Activated naive CD4-positive, alpha-beta T cell treated with anti-CD3 and anti-CD28 coated beads, Interleukin-2, amount 50 U/mL, for 72 hours (primary cell): ENCODE measurements around the gene NLRC5. TPM values are rescaled to one million over a fixed set of nuclear protein-coding genes. Genes with fewer than 3 reads are reported as not detected.
A peak's percentile ranks its signal among the peaks of the same experiment; 100 is the strongest.

Experiments
- ATAC-seq, 2 donors: fragments of 150-1000 bp; cut with Tn5 transposase; 2 replicates each; pipeline ENCODE4 v1.10.0; 2021; ENCODE audit warnings: mild to moderate bottlenecking in 2 of 2, moderate library complexity in 2 of 2
- DNase-seq, 2 donors: peaks; one replicate each; pipeline ENCODE4 v3.0.0; 2021 to 2022; ENCODE audit warnings: low spot score in 2 of 2
- H3K27ac Mint-ChIP-seq, 2 donors: one replicate each; pipeline ENCODE4 v1.8.0; 2022; ENCODE audit warnings: mild to moderate bottlenecking in 2 of 2, mixed read lengths in 2 of 2
- H3K36me3 Mint-ChIP-seq, 2 donors: one replicate each; pipeline ENCODE4 v1.8.0; 2022; ENCODE audit warnings: mixed read lengths in 2 of 2
- H3K9me3 Mint-ChIP-seq, 2 donors: one replicate each; pipeline ENCODE4 v1.8.0; 2022; ENCODE audit warnings: mixed read lengths in 2 of 2
- total RNA-seq, 2 donors: library from RNA; stranded (reverse); gene quantifications; one replicate each; pipeline ENCODE4 v1.2.3, GENCODE V29; 2022

Gene NLRC5
- total RNA-seq, 2 donors from 2014 or later = 231 to 254 TPM

DNA sequence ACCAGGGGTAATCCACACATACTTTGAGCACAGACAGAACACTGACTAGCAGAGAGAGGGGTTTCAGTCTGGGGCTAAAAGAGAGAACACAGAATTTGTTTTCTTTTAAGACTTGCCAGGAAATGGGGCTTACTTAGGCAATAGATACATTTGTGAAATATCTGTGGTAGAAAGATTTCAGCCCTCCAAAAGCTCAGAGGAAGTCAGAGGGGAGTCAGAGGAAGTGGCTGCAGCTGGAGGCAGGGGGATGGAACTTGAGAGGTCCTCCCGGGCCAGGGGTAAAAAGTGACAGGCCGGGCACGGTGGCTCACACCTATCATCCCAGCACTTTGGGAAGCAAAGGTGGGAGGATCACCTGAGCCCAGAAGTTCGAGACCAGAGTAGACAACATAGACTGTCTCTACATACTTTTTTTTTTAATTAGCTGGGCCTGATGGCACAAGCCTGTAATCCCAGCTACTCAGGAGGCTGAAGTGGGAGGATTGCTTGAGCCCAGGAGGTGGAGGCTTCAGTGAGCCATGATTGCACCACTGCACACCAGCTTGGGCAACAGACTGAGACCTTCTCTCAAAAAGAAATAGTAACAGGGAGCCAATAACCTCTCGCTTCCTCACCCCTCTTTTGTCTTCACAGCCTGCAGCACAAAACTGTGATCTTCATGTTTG lies 49.9 kb downstream of the NLRC5 start:
- Mint-ChIP-seq H3K36me3 (peaks cover 40 to 75% of the 10 kb centered on the region in 2 donors), H3K9me3 (no peaks in the 10 kb centered on the region), H3K27ac (peak overlapping the region; percentile 99)
- ATAC-seq (peak; percentile 1 to 22), DNase-seq (peak in 1 of 2 donors; percentile 40)

DNA sequence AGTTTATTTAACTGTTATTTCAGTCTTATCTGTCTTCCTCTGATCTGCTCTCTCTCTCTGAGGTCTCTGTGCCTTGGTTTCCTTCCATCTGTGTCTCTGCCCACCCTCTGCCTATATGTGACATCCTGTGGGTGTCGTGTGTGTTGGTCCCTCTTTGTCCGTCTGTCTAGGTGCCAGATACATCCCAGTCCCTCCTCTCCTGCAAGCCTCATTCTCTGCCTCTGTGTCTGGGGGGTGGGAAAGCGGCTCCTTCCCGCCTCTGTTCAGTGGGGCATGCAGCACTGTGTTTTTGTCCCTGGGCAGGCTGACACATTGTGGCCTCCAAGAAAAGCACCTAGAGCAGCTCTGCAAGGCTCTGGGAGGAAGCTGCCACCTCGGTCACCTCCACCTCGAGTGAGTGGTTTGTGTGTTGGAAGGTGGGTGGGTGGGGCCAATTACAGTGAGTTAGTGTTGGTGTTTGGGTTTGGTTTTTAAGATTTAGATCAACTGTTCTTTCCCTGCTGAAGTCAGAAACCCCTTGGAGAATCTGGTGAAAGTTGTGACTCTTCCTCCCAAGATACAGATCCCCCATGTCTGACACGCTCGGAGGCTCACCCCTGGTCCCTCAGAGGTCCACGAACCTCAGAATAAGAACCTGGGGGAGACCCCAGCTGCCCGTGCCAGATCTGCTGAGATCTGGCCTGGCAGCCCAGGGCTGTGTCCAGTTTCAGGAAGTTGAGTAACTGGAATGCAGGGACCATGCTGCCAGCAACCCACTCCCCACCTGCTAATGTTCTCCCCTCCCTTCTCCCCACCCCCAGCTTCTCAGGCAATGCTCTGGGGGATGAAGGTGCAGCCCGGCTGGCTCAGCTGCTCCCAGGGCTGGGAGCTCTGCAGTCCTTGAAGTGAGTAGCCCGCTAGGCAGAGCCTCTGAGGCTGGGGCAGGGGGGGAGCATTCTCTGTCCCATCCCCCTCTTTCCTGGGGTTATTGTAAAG lies 52.1 kb downstream of the NLRC5 start:
- Mint-ChIP-seq H3K36me3 (peaks cover 39 to 69% of the 10 kb centered on the region in 2 donors), H3K9me3 (no peaks in the 10 kb centered on the region), H3K27ac (peak overlapping the region; percentile 99)
- DNase-seq (peak; percentile 80 to 92), ATAC-seq (peak; percentile 70 to 74)

DNA sequence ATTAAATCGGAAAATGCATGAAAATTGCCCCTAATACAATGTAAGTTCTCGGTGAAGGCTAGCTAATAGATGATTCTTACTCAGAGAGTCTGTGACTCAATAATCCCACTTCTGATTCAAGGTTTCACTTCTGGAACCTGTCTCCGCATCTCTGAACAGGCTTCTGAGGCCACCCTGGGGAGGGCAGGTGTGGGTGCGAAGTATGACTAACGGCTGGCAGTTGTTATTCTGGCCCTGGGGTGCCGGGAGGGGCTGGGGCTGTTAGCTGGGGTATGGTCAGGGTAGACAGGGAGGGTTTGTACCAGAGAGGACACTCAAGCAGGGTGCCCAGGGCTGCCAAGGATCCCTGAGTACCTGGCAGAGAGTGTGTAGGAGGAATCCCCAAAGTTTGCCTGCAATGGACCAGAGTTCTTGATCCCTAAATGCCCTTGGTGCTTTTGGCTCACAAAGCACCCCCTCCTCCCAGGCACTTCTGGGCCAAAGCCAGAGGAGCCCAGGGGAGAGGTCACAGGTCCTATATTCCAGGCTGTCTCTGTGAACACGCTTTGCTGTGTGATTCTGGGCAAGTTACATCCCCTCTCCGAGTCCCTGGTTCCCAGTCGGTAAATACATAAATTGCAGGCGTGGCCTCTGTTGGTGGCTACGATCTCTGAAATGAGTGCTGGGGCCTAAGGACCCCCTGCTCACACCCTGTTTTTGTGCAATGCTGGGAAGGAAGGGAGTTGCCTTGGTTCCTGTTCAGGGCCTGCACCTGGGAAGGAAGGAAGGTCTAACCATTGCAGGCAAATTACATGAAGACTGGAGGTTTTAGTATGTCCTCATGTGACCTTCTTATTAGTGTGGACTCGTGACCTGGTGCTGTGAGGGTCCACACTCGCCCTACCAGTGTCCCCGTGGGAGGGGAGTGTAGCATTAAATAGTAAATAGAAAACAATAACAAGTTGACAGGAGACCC lies 53.1 kb downstream of the NLRC5 start:
- no peaks in the 10 kb centered on the region for H3K9me3 Mint-ChIP-seq
- H3K36me3 Mint-ChIP-seq = peaks cover 37 to 59% of the 10 kb centered on the region in 2 donors
- peak; percentile 85 to 93 for DNase-seq
- ATAC-seq = peak; percentile 83 to 86
- H3K27ac Mint-ChIP-seq = peak overlapping the region; percentile 99

DNA sequence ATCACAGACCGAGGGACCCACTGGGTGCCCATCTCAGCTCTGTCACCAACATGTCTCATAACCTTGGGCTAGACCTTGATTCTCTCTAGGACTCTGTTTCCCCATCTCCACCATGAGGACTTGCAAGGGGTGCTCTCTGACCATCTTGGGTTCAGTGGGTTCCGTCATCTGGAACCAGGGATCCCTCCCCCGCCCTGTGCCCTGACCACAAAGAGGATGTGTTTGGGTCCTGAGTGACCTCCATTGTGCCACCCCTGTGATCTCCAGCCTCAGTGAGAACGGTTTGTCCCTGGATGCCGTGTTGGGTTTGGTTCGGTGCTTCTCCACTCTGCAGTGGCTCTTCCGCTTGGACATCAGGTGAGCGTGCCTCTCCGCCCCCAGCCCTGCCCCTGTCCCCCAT lies 53.9 kb downstream of the NLRC5 start:
- H3K27ac Mint-ChIP-seq = peak overlapping the region; percentile 99
- ATAC-seq = no peak
- DNase-seq = no peak
- H3K9me3 Mint-ChIP-seq = no peaks in the 10 kb centered on the region
- peaks cover 39 to 59% of the 10 kb centered on the region in 2 donors for H3K36me3 Mint-ChIP-seq

DNA sequence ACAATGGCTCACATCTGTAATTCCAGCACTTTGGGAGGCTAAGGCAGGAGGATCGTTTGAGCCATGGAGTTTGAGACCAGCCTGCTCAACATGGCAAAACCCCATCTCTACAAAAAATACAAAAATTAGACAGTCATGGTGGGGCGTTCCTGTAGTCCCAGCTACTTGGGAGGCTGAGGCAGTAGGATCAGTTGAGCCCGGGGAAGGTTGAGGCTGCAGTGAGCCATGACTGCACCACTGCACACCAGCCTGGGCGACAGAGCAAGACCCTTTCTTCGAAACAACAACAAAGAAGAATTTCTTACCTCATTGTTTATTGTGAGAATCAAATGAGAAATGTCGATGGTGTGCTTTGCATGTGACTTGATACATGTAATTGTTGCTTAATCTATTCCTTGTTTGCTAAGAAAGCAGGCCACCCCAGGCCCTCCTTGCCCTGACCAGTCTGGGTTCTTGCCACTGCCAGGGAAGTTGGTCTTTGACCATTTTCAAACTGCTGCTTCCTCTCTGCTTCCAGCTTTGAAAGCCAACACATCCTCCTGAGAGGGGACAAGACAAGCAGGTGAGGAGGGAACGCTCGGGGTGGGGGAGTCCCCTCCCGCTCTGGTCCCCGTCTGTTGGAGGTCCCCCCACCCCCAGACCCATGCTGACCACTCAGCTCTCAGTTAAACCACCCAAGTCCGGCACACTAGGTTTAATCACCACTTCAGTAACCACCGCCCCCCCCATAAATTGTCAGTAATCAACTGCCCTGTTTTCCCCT lies 55.8 kb downstream of the NLRC5 start:
- no peak for DNase-seq
- H3K27ac Mint-ChIP-seq = peak overlapping the region; percentile 84 to 89
- no peak for ATAC-seq
- no peaks in the 10 kb centered on the region for H3K9me3 Mint-ChIP-seq
- peaks cover 35 to 54% of the 10 kb centered on the region in 2 donors for H3K36me3 Mint-ChIP-seq

DNA sequence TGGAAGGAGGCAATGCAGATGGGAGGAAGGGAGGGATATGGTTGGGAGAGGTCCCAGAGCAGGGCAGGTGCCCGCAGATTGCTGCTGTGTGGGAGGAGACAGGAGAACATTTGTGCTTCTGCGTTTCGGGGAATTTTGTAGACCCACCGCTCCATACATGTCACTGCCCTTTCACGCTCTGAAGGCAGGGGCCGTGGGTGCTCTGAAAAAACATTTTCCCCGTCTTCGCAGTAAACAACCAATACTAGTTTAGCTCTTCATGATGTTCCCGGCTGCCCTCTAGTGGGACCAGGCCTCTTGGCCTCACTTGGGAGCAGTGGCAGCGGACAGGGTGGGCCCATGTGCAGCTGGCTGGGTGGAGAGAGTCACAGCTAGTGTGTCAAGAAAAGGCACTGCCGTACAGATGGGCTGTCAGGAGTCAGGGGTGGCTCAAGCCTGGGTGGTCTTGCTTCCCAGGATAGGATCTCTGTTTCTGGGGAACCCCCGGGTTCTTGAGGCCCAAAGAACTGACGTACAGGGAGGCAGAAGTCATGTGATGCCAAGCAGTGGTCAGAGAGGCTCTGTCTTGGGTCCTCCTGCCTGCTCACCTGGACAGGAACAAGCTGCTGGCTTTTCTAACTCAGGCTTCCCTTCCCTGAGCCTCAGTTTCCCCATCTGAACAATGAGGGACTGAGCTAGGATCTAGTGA lies 56.5 kb downstream of the NLRC5 start:
- peaks cover 34 to 50% of the 10 kb centered on the region in 2 donors for H3K36me3 Mint-ChIP-seq
- no peaks in the 10 kb centered on the region for H3K9me3 Mint-ChIP-seq
- peak overlapping the region; percentile 84 to 89 for H3K27ac Mint-ChIP-seq
- DNase-seq (no peak), ATAC-seq (no peak)

DNA sequence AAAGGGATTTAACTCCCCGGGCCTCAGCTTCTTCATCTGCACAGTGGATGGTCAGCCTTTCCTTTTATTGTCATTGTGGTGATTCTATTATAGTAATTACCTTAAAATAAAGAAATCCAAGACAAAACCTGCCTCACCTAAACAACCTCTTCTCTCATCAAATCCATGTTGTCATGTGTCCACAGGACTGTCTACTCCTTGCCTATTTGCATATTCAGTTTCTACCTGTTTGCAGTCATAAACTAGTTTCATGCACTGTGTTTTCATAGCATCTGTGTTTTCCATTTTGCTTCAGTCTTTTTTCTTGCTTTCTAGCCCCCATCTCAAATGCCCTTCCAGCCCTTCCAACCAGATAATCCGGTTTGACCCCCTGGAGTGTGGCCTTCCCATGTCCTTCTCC lies 58.7 kb downstream of the NLRC5 start:
- no peaks in the 10 kb centered on the region for H3K9me3 Mint-ChIP-seq
- DNase-seq (no peak), ATAC-seq (no peak)
- H3K36me3 Mint-ChIP-seq = peaks cover 28 to 46% of the 10 kb centered on the region in 2 donors
- peak overlapping the region; percentile 80 to 84 for H3K27ac Mint-ChIP-seq

DNA sequence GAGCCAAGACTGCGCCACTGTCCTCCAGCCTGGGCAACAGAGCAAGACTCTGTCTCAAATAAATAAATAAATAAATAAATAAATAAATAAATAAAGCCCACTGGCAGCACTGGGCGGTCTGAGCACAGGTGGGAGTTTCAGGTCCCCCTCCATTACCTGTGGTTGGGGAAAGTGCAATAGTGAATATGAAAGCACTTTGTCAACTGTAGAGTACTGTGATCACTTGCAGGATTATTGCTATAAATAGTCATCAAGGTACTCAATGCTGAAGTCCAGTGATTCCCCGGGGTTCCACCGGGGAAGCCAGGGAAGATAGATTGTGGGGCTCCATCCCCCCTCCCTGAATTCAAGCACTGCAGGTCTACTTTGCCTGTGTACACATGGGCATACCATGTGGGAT lies 60.3 kb downstream of the NLRC5 start:
- DNase-seq (no peak), ATAC-seq (peak; percentile 53 to 77)
- Mint-ChIP-seq H3K27ac (peak overlapping the region; percentile 77), H3K9me3 (no peaks in the 10 kb centered on the region), H3K36me3 (peaks cover 30 to 40% of the 10 kb centered on the region in 2 donors)

DNA sequence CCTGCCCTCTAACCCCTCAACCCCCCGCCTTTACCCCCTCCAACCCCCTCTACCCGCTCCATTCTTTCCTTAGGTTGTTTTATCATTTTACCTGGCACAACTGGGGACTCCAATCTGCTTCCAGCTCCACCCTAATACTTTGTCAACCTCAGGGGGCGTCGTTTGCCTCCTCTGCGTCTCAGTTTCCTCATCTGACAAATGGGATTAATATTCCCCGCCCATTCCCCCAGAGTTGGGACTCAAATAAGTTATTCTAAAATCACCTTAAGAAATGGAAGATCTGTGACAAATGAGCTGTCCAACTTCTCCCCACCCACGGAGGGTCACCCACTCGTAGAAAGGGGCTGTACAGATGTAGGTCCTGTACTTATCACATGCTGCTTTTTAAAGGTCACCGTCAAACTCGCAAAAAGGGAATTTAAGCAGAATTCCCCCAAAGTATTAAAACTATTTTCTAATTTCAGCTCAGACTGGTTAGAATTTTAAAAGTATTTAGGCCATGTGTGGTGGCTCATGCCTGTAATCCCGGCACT lies 62.4 kb downstream of the NLRC5 start:
- no peaks in the 10 kb centered on the region for H3K9me3 Mint-ChIP-seq
- peak overlapping the region; percentile 77 to 88 for H3K27ac Mint-ChIP-seq
- peak in 1 of 2 donors; percentile 41 for ATAC-seq
- peaks cover 20 to 32% of the 10 kb centered on the region in 2 donors for H3K36me3 Mint-ChIP-seq
- no peak for DNase-seq

DNA sequence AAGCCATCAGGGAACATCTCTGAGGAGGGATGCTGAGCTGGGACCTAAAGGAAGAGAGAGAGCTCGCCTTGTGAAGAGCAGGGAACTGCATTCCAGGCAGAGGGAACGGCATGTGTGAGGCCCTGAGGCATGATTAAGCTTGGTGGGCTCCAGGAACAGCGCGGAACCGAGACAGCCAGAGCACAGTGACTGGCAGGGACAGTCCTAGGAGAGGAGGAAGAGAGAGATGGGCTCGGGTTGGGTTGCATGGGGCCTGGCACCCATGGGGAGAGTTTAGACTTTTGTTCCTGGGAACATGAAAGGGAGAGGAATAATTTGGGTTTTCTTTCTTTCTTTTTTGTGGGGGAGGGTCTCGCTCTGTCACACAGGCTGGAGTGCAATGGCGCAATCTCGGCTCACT lies 63.8 kb downstream of the NLRC5 start:
- DNase-seq (no peak), ATAC-seq (no peak)
- Mint-ChIP-seq H3K9me3 (no peaks in the 10 kb centered on the region), H3K36me3 (peaks cover 21 to 30% of the 10 kb centered on the region in 2 donors), H3K27ac (peak overlapping the region; percentile 77 to 80)

DNA sequence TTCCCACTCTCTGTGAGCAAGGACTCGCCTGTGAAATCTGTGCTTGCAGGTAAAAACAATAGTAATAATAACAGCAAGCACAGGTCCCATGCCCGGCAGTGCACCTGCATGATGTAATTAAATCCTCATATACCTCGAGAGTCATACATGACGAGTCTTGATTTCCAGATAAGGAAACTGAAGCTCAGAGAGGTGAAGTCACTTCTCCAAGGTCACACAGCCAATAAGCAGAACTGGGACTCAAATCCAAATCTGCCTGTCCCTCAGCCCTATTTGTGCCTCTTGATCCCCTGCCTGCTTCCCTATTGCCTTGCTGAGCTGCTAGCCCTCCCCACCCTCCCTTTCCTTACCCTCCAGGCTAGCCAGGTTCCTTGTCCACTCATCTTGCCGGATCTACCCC lies 65.0 kb downstream of the NLRC5 start:
- peak overlapping the region in 1 of 2 donors; percentile 77 for H3K27ac Mint-ChIP-seq
- DNase-seq (no peak), ATAC-seq (no peak)
- no peaks in the 10 kb centered on the region for H3K9me3 Mint-ChIP-seq
- H3K36me3 Mint-ChIP-seq = peaks cover 16 to 20% of the 10 kb centered on the region in 2 donors

DNA sequence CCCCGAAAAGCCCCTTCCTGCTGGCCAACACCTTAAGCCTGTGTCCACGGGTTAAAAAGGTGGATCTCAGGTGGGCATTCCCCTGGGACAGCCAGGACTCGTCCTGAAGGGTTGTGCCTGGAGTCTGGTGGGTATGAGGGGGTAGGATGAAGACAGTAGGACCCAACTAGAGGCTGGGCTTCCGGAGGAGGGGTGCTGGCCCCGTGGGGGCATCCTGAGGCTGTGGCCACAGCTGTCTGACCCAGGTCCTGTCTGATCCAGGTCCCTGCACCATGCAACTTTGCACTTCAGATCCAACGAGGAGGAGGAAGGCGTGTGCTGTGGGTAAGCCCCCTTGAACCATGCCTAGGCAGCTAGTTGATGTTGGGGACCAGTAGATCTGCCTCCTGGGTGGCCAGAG lies 65.4 kb downstream of the NLRC5 start:
- H3K9me3 Mint-ChIP-seq = no peaks in the 10 kb centered on the region
- peaks cover 16 to 20% of the 10 kb centered on the region in 2 donors for H3K36me3 Mint-ChIP-seq
- no peak for DNase-seq
- peak overlapping the region; percentile 46 to 77 for H3K27ac Mint-ChIP-seq
- no peak for ATAC-seq

DNA sequence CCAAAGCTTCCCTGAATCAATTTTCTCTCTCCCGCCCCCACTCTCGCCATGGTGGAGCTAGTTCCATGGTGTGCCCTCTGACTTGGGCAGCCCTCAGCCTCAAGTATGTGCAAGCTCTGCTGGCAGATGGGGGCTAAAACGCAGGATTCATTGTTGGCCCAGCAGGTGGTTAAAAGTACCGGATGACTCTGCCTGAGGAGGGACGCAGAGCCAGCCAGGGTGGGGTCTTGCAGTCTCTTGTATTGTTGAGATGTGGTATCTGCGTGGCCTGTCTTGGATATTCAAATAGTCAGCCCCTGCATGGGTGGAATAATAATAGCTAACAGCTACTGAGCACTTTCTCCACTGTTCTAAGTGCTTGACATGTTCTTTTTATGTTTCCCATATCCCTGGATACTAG lies 66.3 kb downstream of the NLRC5 start:
- DNase-seq (no peak), ATAC-seq (no peak)
- Mint-ChIP-seq H3K9me3 (no peaks in the 10 kb centered on the region), H3K27ac (peak overlapping the region in 1 of 2 donors; percentile 14), H3K36me3 (peaks cover 20% of the 10 kb centered on the region in 2 donors)

DNA sequence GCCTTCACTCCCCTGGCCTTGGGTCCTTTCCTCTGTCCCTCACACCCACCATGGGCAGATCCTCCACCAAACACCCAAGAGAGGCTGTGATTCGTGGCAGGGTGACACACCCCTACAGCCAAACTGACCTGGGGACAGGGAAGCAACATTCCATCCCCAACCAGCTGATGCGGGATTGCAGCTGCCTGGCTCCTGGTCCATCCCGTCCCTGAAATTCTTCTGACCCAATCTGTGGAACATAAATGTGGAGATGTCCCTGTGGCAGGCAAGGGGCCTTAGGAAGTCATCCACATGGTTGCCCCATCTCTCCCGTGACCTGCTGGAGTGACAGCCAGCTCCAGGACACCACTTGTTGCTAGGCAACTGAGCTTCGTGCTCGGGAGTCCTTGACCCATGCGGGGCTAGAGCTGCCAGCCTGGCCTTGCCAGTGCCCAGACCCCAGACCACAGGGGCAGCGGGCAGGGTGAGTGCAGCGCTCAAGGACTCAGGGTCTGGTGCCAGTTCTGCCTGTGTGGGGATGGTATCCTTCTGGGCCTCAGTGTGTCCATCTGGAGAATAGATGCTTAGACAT lies 69.0 kb downstream of the NLRC5 start:
- Mint-ChIP-seq H3K9me3 (no peaks in the 10 kb centered on the region), H3K36me3 (peaks cover 14 to 20% of the 10 kb centered on the region in 2 donors), H3K27ac (peak overlapping the region; percentile 67 to 87)
- no peak for DNase-seq
- no peak for ATAC-seq
